ENCODE measurements around the gene SHB. TPM values are rescaled to one million over a fixed set of nuclear protein-coding genes. Genes with fewer than 3 reads are reported as not detected.
A peak's percentile ranks its signal among the peaks of the same experiment; 100 is the strongest.

SHB gene
- total and polyA plus RNA-seq, 2 donors (not counting 1 experiment from before 2014, with no cell fraction given), result 9.9 to 13.9 TPM

GRCh38 chr9:38035873-38036272 is 33.2 kb downstream of the SHB start:
- Histone ChIP-seq H3K4me3 (replicated peaks in 1 of 4; ENCODE audit: control extremely low read depth in 1 of 4, insufficient read depth in 1 of 4, low read depth in 3 of 4, low read length in 4 of 4) (no peak overlapping the region), H3K27ac (ENCODE audit: insufficient read depth, low read length) (peak overlapping the region; percentile 81), H3K79me2 (ENCODE audit: control insufficient read depth, insufficient read depth, low read length) (peaks cover 91% of the 10 kb centered on the region), H4K20me1 (ENCODE audit: control insufficient read depth, extremely low read depth, insufficient read depth, low read length) (no peaks in the 10 kb centered on the region), H3K27me3 (ENCODE audit: control insufficient read depth, insufficient read depth, low read length) (no peaks in the 10 kb centered on the region), H3K9ac (ENCODE audit: insufficient read depth, low read length) (no peak overlapping the region), H3K4me2 (ENCODE audit: extremely low read depth, insufficient read depth, low read length) (peak overlapping the region; percentile 46), H3K4me1 (ENCODE audit: control insufficient read depth, extremely low read depth, insufficient read depth, low read length) (peaks cover 46% of the 10 kb centered on the region), H3K9me3 (ENCODE audit: control insufficient read depth, insufficient read depth, low read depth, low read length) (no peaks in the 10 kb centered on the region), H3K36me3 (ENCODE audit: control insufficient read depth, insufficient read depth, low read length) (no peaks in the 10 kb centered on the region), H2AFZ (ENCODE audit: low read length) (no peak overlapping the region)
- TF ChIP-seq EZH2 (IDR thresholded peaks at IDR 0.05; ENCODE audit: low read length, missing control alignments), result no peak
- TF ChIP-seq CTCF (conservative IDR thresholded peaks at IDR 0.05 in 1 of 2, IDR thresholded peaks at IDR 0.05 in 1 of 2; ENCODE audit: low read depth in 1 of 2, low read length in 2 of 2), result no peak
- DNase-seq (ENCODE audit: low read depth in 2 of 2), result peak; percentile 66 to 82

- Histone ChIP-seq H3K4me1 (ENCODE audit: control insufficient read depth, extremely low read depth, insufficient read depth, low read length) (peaks cover 40% of the 10 kb centered on the region), H2AFZ (ENCODE audit: low read length) (no peak overlapping the region), H4K20me1 (ENCODE audit: control insufficient read depth, extremely low read depth, insufficient read depth, low read length) (no peaks in the 10 kb centered on the region), H3K9me3 (ENCODE audit: control insufficient read depth, insufficient read depth, low read depth, low read length) (no peaks in the 10 kb centered on the region), H3K27me3 (ENCODE audit: control insufficient read depth, insufficient read depth, low read length) (no peaks in the 10 kb centered on the region), H3K79me2 (ENCODE audit: control insufficient read depth, insufficient read depth, low read length) (peaks cover 95% of the 10 kb centered on the region), H3K4me2 (ENCODE audit: extremely low read depth, insufficient read depth, low read length) (no peak overlapping the region), H3K9ac (ENCODE audit: insufficient read depth, low read length) (no peak overlapping the region), H3K27ac (ENCODE audit: insufficient read depth, low read length) (no peak overlapping the region), H3K36me3 (ENCODE audit: control insufficient read depth, insufficient read depth, low read length) (no peaks in the 10 kb centered on the region), H3K4me3 (replicated peaks in 1 of 4; ENCODE audit: control extremely low read depth in 1 of 4, insufficient read depth in 1 of 4, low read depth in 3 of 4, low read length in 4 of 4) (no peak overlapping the region)
- no peak for TF ChIP-seq EZH2 (IDR thresholded peaks at IDR 0.05; ENCODE audit: low read length, missing control alignments)
- no peak for TF ChIP-seq CTCF (conservative IDR thresholded peaks at IDR 0.05 in 1 of 2, IDR thresholded peaks at IDR 0.05 in 1 of 2; ENCODE audit: low read depth in 1 of 2, low read length in 2 of 2)
- DNase-seq (ENCODE audit: low read depth in 2 of 2), result no peak
Measured at GRCh38 chr9:38033941-38034340, 35.1 kb downstream of the SHB start.

- Histone ChIP-seq H3K9me3 (ENCODE audit: control insufficient read depth, insufficient read depth, low read depth, low read length) (no peaks in the 10 kb centered on the region), H3K4me3 (replicated peaks in 1 of 4; ENCODE audit: control extremely low read depth in 1 of 4, insufficient read depth in 1 of 4, low read depth in 3 of 4, low read length in 4 of 4) (no peak overlapping the region), H3K4me1 (ENCODE audit: control insufficient read depth, extremely low read depth, insufficient read depth, low read length) (peaks cover 36% of the 10 kb centered on the region), H3K79me2 (ENCODE audit: control insufficient read depth, insufficient read depth, low read length) (peaks cover 96% of the 10 kb centered on the region), H3K36me3 (ENCODE audit: control insufficient read depth, insufficient read depth, low read length) (no peaks in the 10 kb centered on the region), H2AFZ (ENCODE audit: low read length) (no peak overlapping the region), H4K20me1 (ENCODE audit: control insufficient read depth, extremely low read depth, insufficient read depth, low read length) (no peaks in the 10 kb centered on the region), H3K4me2 (ENCODE audit: extremely low read depth, insufficient read depth, low read length) (no peak overlapping the region), H3K27ac (ENCODE audit: insufficient read depth, low read length) (no peak overlapping the region), H3K9ac (ENCODE audit: insufficient read depth, low read length) (no peak overlapping the region), H3K27me3 (ENCODE audit: control insufficient read depth, insufficient read depth, low read length) (no peaks in the 10 kb centered on the region)
- TF ChIP-seq EZH2 (IDR thresholded peaks at IDR 0.05; ENCODE audit: low read length, missing control alignments) (no peak), CTCF (conservative IDR thresholded peaks at IDR 0.05 in 1 of 2, IDR thresholded peaks at IDR 0.05 in 1 of 2; ENCODE audit: low read depth in 1 of 2, low read length in 2 of 2) (no peak)
- DNase-seq (ENCODE audit: low read depth in 2 of 2), result no peak
Measured at GRCh38 chr9:38032266-38033110, 36.5 kb downstream of the SHB start.
